AG09309 (cell line): Measurements from ENCODE around the gene LCAT.
"Not testable (repeated sequence)": the region's sequence is repeated elsewhere in the genome, so short reads cannot be mapped to it uniquely, and the experiment has no call there.

Experiments used
- DNase-seq: peaks from one replicate; pipeline ENCODE4 v3.0.0-alpha.2; 2010; ENCODE audit warnings: low read depth
- H3K4me3 ChIP-seq: 2 replicates; pipeline ENCODE4 v1.5.1; 2011; ENCODE audit warnings: mild to moderate bottlenecking, low read depth, low read length, moderate library complexity; ENCODE audit not compliant: control insufficient read depth
- TF ChIP-seq, protein P1 (sequence below): IDR thresholded peaks from 2 replicates; pipeline ENCODE4 v1.5.1; 2011; ENCODE audit warnings: mild to moderate bottlenecking, low read depth, low read length, inconsistent platforms; ENCODE audit not compliant: insufficient read depth, control insufficient read depth; ENCODE audit errors: missing control alignments

LCAT gene

DNA sequence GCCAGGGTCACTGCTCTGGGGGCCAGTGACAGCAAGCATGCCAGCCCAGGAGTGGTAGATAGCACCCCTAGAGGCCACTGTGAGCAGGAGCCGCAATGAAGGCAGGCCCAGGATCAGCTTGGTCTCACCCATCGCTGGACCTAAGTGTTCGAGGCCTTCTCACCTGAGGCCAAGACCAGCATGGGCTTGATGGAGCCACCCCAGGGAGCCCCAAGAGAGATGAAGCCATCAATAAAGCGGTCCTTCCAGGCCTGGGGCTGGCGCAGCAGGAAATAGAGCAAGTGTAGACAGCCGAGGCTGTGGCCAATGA is 1.8 kb downstream of the LCAT start:
- no peak overlapping the region for H3K4me3 ChIP-seq
- no peak for DNase-seq
- TF ChIP-seq, protein P1, sequence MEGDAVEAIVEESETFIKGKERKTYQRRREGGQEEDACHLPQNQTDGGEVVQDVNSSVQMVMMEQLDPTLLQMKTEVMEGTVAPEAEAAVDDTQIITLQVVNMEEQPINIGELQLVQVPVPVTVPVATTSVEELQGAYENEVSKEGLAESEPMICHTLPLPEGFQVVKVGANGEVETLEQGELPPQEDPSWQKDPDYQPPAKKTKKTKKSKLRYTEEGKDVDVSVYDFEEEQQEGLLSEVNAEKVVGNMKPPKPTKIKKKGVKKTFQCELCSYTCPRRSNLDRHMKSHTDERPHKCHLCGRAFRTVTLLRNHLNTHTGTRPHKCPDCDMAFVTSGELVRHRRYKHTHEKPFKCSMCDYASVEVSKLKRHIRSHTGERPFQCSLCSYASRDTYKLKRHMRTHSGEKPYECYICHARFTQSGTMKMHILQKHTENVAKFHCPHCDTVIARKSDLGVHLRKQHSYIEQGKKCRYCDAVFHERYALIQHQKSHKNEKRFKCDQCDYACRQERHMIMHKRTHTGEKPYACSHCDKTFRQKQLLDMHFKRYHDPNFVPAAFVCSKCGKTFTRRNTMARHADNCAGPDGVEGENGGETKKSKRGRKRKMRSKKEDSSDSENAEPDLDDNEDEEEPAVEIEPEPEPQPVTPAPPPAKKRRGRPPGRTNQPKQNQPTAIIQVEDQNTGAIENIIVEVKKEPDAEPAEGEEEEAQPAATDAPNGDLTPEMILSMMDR = peak; percentile 77

DNA sequence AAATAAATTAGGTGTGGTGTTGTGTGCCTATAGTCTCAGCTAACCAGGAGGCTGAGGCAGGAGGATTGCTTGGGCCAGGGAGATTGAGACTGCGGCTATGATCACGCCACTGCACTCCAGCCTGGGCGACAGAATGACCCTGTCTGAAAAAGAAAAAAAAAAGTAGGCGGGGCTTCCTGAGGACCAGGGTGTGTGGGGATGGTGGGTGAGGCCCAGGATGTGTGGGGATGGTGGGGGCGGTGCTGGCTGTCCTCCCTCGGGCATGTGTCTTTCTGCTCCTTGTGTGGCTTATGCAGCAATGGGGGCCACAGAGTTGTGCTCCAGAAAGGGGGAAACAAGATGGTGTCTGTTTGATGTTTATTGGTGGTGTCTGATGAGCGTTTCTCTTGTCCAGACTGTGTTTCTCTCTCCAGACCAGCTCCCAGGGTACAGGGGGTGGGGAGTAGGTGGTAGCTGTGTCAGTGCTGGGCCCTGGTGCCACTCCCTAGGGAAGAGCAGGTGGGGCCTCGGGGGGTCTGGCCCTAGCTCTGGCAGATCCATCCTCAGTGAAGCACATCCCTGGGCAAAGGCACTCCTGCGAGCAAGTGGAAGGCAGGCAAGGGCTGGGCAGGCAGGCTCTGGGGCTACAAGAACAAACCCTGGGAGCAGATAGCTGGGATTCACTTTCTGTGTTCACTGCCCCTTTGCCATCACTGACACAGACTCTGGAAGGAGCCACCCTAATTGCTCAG is 2.3 kb downstream of the LCAT start:
- DNase-seq = no peak
- H3K4me3 ChIP-seq = no peak overlapping the region
- TF ChIP-seq, protein P1 = no peak

DNA sequence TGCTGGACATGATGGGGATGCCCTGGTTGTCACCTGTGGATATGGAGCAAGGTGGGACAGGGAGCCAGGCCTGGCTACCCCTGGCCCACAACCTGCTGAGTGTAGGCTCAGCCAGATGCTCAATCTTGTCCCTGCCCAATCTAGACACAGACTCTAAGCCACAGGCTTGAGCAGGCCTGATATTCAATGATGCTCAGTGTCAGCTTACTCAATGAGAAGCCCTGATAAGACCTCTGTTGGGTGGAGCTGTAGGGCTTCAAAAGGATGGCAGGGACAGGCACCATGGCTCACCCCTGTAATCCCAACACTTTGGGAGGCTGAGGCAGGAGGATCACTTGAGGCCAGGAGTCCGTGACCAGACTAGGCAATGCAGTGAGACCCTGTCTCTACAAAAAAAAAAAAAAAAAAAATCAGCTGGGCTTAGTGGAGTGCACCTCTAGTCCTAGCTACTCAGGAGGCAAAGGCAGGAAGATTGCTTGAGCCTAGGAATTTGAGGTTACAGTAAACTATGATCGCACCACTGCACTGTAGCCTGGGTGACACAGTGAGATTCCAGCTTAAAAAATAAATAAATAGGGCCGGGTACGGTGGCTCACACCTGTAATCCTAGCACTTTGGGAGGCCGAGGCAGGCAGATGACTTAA is 3.4 kb downstream of the LCAT start:
- TF ChIP-seq, protein P1 = no peak
- no peak overlapping the region for H3K4me3 ChIP-seq
- DNase-seq = no peak

DNA sequence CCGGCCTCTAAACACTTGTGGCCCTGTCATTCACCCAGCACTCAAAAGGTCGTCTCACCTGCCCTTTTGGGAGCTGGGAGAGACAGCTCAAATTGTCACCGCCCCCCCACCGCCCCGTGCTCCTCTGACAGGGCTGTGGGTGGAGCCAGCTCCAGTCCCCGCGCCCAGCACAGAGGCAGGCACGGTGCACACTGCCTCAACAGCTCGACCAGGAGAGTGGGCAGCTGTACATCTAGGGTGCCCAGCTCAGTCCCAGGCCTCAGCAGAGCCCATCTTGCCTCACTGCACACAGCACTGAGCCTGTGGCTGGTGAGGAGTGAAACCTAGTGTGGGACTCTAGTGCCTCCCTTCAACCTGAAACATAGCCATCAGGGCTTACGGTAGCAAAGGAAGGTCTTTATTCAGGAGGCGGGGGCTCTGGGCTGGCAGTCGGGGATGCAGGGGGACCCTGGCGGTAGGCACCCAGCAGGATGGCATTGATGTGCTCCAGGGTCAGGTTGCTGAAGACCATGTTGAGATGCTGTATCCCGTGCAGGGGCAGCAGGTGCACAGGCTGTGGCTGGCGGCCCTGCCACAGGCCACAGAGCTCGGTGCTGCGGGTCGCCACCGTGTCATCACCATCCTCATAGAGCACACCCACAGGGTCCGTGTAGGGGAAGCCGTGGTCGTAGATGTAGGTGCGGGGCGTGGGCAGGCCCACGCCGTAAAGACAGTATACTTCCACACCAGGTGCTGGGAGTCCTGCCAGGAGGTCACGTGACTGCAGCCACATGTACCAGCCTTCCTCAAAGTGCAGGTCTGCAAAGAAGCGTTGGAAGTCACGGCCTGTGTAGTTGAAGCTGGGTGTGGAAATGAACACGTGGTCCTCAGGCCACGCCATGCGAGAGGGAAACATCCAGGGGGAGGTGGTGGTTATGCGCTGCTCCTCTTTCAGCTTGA is 4.1 kb downstream of the LCAT start:
- TF ChIP-seq, protein P1 = no peak
- H3K4me3 ChIP-seq = no peak overlapping the region
- no peak for DNase-seq

DNA sequence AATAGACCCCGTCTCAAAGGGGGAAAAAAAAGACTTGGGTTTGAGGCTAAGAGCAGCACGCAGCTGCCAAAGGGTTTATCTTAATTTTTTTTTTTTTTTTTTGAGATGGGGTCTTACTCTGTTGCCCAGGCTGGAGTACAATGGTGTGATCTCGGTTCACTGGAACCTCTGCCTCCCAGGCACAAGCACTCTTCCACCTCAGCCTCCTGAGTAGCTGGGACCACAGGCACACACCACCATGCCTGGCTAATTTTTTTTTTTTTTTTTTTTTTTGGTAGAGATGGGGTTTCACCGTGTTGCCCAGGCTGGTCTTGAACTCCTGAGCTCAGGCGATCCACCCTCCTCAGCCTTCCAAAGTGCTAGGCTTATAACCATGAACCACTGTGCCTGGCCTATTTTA is 6.2 kb downstream of the LCAT start:
- not testable (repeated sequence) for H3K4me3 ChIP-seq

DNA sequence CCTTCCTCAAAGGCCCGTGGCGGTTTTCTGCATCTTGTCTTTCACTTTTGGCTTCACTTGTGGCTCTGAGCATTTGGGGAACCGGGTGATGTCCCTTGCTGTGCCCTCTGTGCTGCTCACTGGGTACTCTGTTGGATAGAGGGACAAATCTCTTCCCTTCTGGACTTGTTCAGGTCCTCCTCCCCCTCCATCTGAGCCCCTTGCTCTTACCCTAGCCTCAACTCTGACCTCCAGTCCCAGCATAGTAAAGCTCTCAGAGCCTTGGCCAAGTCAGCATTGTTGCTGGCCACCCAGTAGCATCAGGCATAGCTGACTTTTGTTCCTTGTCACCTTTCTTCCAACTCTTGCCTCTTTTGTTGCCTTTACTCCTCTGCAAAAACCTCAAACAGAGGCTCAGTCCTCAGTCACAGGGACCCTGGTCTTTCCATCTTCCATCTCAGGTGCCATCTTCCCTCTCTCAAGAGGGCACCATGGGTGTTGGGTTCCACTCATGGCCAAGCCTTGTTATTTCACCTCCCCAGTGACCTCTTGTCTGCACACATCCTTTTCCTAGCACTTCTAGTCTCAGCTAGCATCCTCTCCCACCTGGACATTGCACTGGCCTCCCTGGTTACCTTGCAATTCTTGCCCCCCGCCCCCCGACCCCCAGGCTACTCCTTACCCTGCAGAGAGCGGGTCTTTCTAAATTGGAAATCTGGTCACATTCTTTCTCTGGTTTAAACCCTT is 6.9 kb downstream of the LCAT start:
- H3K4me3 ChIP-seq = peak overlapping the region; percentile 98
- TF ChIP-seq, protein P1 = no peak
- DNase-seq = no peak

More for the DNA sequence above, 6.2 kb downstream of the LCAT start:
- DNase-seq = not testable (repeated sequence)
